OCI-LY3 (cell line): ENCODE results near the gene ERP27.

ENCODE experiments used
- H2AFZ ChIP-seq: fragments of 200-600, 300-600 bp; shearing (Covaris generic); 2 replicates; pipeline ENCODE4 v1.6.0; 2014; ENCODE audit warnings: antibody characterized with exemption, low read depth, low read length
- H3K27ac ChIP-seq: fragments of 200-600, 300-600 bp; sonication (generic); 2 replicates; pipeline ENCODE4 v1.5.1; 2014; ENCODE audit warnings: mild to moderate bottlenecking, low read length, moderate library complexity, mixed read lengths
- H3K27me3 ChIP-seq: fragments of 200-600, 300-600 bp; sonication (generic); 2 replicates; pipeline ENCODE4 v1.6.1; 2014; ENCODE audit warnings: low read depth, low read length, mixed read lengths
- H3K36me3 ChIP-seq: fragments of 200-600, 300-600 bp; sonication (generic); replicated peaks from 2 replicates; pipeline ENCODE3; 2014; ENCODE audit warnings: low read depth, low read length, mixed read lengths
- H3K4me1 ChIP-seq: fragments of 300-600, 200-600 bp; sonication (generic); 2 replicates; pipeline ENCODE4 v1.6.1; 2014; ENCODE audit warnings: low read length, mixed read lengths
- H3K4me2 ChIP-seq: fragments of 200-600, 300-600 bp; sonication (generic); 2 replicates; pipeline ENCODE4 v1.6.1; 2014; ENCODE audit warnings: low read length, mixed read lengths
- H3K4me3 ChIP-seq: fragments of 300-600, 200-600 bp; sonication (generic); 2 replicates; pipeline ENCODE4 v1.5.1; 2014; ENCODE audit warnings: antibody characterized with exemption, mild to moderate bottlenecking, low read length, moderate library complexity
- H3K79me2 ChIP-seq: fragments of 300-600, 200-600 bp; shearing (Covaris generic); 2 replicates; pipeline ENCODE4 v1.6.1; 2014; ENCODE audit warnings: mild to moderate bottlenecking, low read length, mixed read lengths
- H3K9ac ChIP-seq: fragments of 300-600, 200-600 bp; shearing (Covaris generic); 2 replicates; pipeline ENCODE4 v1.6.0; 2014; ENCODE audit warnings: mild to moderate bottlenecking, low read length, moderate library complexity
- H3K9me3 ChIP-seq: fragments of 200-600, 300-600 bp; shearing (Covaris generic); 2 replicates; pipeline ENCODE4 v1.6.1; 2014; ENCODE audit warnings: low read length, mixed read lengths; ENCODE audit not compliant: insufficient read depth
- H4K20me1 ChIP-seq: fragments of 200-600, 300-600 bp; sonication (generic); 2 replicates; pipeline ENCODE4 v1.6.1; 2016; ENCODE audit warnings: low read length, mixed read lengths; ENCODE audit not compliant: insufficient read depth
- EZH2phosphoT487 ChIP-seq: fragments of 200-600 bp; shearing (Covaris generic); IDR thresholded peaks from 2 replicates; pipeline ENCODE4 v1.6.1; 2018; ENCODE audit warnings: antibody characterized with exemption, mixed run types, low read depth
- TF ChIP-seq, protein P1 (sequence below): fragments of 200-600, 300-600 bp; sonication (generic); IDR thresholded peaks from 2 replicates; pipeline ENCODE4 v1.5.1; 2014; ENCODE audit warnings: antibody characterized with exemption, low read length, low read depth

The ERP27 gene

DNA sequence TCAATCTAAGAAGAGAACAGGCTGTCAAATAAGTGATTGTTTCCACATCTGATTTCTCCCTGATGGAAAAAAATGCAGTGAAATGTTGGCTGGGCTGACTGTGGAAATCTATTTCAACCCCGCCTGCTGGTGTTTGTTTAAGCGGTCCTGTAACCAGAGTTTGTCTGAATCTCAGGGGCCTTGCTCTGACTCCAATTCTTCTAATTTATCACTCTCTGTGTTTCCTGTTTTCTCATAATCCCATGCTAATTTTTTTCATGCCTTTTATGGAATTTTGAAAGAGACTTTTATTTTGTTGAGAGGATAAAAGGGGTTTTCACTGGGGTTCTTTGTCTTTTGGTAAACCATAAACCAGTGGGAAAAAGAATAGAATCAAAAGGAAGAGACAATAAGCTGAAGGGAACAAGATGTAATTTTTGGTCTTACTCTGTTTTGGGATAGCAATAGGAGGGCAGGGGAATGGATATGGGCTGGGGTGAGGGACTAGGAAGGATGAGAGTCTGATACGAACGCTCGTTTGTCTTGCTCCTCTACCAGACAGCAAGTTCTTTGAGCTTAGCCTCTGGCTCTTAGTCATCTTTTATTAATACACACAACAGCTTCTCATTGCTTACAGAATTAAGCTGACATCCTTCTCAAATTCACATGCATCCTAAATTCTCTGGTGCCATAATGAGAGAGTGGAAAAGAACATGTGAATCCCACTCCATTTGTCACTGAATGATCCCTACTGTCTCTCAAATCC is 44.7 kb downstream of the ERP27 start:
- H3K9me3 ChIP-seq, result no peaks in the 10 kb centered on the region
- no peaks in the 10 kb centered on the region for H3K79me2 ChIP-seq
- H3K36me3 ChIP-seq, result no peaks in the 10 kb centered on the region
- H4K20me1 ChIP-seq, result no peaks in the 10 kb centered on the region
- H3K27me3 ChIP-seq, result peaks cover 27% of the 10 kb centered on the region
- no peak overlapping the region for H3K4me3 ChIP-seq
- TF ChIP-seq, protein P1, sequence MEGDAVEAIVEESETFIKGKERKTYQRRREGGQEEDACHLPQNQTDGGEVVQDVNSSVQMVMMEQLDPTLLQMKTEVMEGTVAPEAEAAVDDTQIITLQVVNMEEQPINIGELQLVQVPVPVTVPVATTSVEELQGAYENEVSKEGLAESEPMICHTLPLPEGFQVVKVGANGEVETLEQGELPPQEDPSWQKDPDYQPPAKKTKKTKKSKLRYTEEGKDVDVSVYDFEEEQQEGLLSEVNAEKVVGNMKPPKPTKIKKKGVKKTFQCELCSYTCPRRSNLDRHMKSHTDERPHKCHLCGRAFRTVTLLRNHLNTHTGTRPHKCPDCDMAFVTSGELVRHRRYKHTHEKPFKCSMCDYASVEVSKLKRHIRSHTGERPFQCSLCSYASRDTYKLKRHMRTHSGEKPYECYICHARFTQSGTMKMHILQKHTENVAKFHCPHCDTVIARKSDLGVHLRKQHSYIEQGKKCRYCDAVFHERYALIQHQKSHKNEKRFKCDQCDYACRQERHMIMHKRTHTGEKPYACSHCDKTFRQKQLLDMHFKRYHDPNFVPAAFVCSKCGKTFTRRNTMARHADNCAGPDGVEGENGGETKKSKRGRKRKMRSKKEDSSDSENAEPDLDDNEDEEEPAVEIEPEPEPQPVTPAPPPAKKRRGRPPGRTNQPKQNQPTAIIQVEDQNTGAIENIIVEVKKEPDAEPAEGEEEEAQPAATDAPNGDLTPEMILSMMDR, result no peak
- no peak for TF ChIP-seq EZH2phosphoT487
- H3K4me1 ChIP-seq, result no peaks in the 10 kb centered on the region
- H2AFZ ChIP-seq, result no peak overlapping the region
- H3K27ac ChIP-seq, result no peak overlapping the region
- no peak overlapping the region for H3K4me2 ChIP-seq
- no peak overlapping the region for H3K9ac ChIP-seq

DNA sequence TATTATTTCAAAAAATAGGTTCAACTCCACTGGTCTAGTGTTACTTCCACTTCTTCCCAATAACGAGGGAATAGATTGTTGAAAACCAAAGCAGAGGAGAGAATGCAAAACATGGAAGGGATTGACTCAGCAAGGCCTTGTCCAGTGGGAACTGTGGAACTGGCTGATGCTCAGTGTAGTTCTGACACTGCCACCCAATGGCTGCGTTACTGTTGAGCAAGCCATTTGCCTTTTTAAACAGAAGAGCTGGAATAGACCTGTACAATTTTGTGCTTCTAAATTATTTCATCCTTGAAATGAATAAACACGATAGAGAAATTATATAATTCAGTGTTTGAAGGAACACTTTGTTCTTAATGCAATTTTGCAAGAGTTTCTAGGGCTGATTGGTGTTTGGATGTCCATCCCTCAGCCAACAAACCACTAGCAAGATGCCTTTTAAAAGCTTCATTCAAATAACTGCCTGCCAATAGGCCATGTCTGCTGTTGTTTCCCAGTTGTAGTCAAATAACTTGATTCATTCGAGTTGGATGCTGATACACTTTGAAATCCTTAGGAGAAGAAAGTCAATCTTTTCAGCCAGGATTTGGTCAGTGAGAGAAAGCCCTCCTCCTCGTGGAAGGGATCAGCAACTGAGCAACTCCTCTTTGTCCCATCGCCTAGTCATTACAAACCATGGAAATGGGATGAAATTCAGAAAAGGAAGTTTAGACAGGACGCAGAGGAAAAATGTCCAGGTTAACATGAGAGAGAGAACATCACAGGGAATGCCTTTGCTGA is 45.4 kb downstream of the ERP27 start:
- no peaks in the 10 kb centered on the region for H4K20me1 ChIP-seq
- no peak overlapping the region for H3K27ac ChIP-seq
- H3K4me2 ChIP-seq, result no peak overlapping the region
- H3K36me3 ChIP-seq, result no peaks in the 10 kb centered on the region
- H3K4me1 ChIP-seq, result no peaks in the 10 kb centered on the region
- H3K79me2 ChIP-seq, result no peaks in the 10 kb centered on the region
- H3K27me3 ChIP-seq, result peaks cover 34% of the 10 kb centered on the region
- no peak overlapping the region for H3K9ac ChIP-seq
- H3K9me3 ChIP-seq, result no peaks in the 10 kb centered on the region
- TF ChIP-seq EZH2phosphoT487, result no peak
- TF ChIP-seq, protein P1, result peak; percentile 56
- no peak overlapping the region for H2AFZ ChIP-seq
- no peak overlapping the region for H3K4me3 ChIP-seq

DNA sequence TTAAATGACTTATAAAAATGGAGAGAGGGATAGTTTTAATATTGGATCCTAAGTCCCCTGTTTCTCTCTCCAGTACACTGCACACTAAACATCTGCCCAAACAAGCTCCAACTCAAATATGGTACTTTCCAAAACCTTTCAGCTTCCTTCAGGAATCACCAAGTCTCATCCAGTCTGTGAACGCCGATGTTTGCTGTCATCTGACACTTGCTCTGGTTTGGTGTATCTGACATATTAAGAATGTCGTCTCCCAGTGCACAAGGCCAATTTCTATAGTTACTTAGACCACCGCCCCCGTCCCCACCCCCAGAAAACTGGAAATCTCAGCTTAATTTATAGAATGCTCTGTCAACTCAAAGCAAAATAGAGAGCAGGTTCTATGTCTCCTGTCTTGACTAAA is 47.6 kb downstream of the ERP27 start:
- H3K4me1 ChIP-seq, result no peaks in the 10 kb centered on the region

DNA sequence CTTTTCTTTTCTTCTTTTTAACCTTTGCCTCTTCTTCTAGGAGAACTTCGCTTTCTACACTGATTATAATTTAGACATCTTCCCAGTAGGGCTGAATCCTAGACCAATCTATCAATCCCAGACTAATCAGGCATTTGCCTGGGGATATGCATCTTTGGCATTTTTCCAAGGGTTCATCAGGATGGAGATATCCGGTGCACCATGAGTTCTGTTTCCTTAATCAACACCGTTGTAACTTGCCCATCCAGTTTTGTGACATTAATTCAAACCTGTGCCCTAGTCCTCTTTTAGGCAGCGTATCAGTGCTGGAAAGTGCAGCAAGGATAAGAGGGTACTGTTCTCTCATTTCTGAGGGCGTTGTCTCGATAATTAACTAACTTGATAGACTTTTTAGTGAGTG is 52.1 kb downstream of the ERP27 start:
- H3K4me1 ChIP-seq, result peaks cover 14% of the 10 kb centered on the region

More for the DNA sequence above, 47.6 kb downstream of the ERP27 start:
- H3K27ac ChIP-seq, result no peak overlapping the region
- H3K9ac ChIP-seq, result no peak overlapping the region
- no peak overlapping the region for H3K4me2 ChIP-seq
- no peaks in the 10 kb centered on the region for H3K36me3 ChIP-seq
- H3K9me3 ChIP-seq, result no peaks in the 10 kb centered on the region
- H3K4me3 ChIP-seq, result no peak overlapping the region
- no peaks in the 10 kb centered on the region for H4K20me1 ChIP-seq
- peaks cover 56% of the 10 kb centered on the region for H3K27me3 ChIP-seq
- H2AFZ ChIP-seq, result no peak overlapping the region
- TF ChIP-seq, protein P1, result no peak
- no peak for TF ChIP-seq EZH2phosphoT487
- no peaks in the 10 kb centered on the region for H3K79me2 ChIP-seq

More for the DNA sequence above, 52.1 kb downstream of the ERP27 start:
- Histone ChIP-seq H3K9me3 (no peaks in the 10 kb centered on the region), H4K20me1 (no peaks in the 10 kb centered on the region), H3K4me2 (no peak overlapping the region), H3K36me3 (no peaks in the 10 kb centered on the region), H3K4me3 (no peak overlapping the region), H3K9ac (no peak overlapping the region), H2AFZ (no peak overlapping the region), H3K27me3 (peaks cover 56% of the 10 kb centered on the region), H3K79me2 (no peaks in the 10 kb centered on the region), H3K27ac (no peak overlapping the region)
- no peak for TF ChIP-seq EZH2phosphoT487
- TF ChIP-seq, protein P1, result no peak
